GM18511 (cell line): Measurements from ENCODE around the gene CACNA2D4.

Experiments used
- ATAC-seq: cut with Tn5 transposase; IDR thresholded peaks from one replicate; pipeline ENCODE4 v1.9.1; 2021; ENCODE audit warnings: mild to moderate bottlenecking, moderate library complexity; ENCODE audit not compliant: unreplicated experiment

Gene CACNA2D4

GRCh38 chr12:1806301-1807086 is 112.0 kb downstream of the CACNA2D4 start:
- no peak for ATAC-seq

- ATAC-seq: no peak
Observed at GRCh38 chr12:1805441-1806081, 112.9 kb downstream of the CACNA2D4 start.

GRCh38 chr12:1804545-1805332 is 113.7 kb downstream of the CACNA2D4 start:
- peak; percentile 89 for ATAC-seq

GRCh38 chr12:1803736-1804135 is 114.7 kb downstream of the CACNA2D4 start:
- no peak for ATAC-seq

GRCh38 chr12:1801303-1801975 is 117.0 kb downstream of the CACNA2D4 start:
- no peak for ATAC-seq

GRCh38 chr12:1800401-1801302 is 117.8 kb downstream of the CACNA2D4 start:
- ATAC-seq: no peak

- no peak for ATAC-seq
Observed at GRCh38 chr12:1799882-1800400, 118.5 kb downstream of the CACNA2D4 start.

- ATAC-seq: no peak
Observed at GRCh38 chr12:1799051-1799881, 119.2 kb downstream of the CACNA2D4 start.

- no peak for ATAC-seq
Observed at GRCh38 chr12:1798641-1799020, 119.8 kb downstream of the CACNA2D4 start.

- ATAC-seq: no peak
Observed at GRCh38 chr12:1797991-1798640, 120.3 kb downstream of the CACNA2D4 start.

GRCh38 chr12:1797011-1797901 is 121.2 kb downstream of the CACNA2D4 start:
- peak; percentile 32 for ATAC-seq

GRCh38 chr12:1796515-1797010 is 121.9 kb downstream of the CACNA2D4 start:
- peak; percentile 36 for ATAC-seq

GRCh38 chr12:1795785-1796514 is 122.5 kb downstream of the CACNA2D4 start:
- ATAC-seq: peak; percentile 87

- ATAC-seq: no peak
Observed at GRCh38 chr12:1795221-1795784, 123.1 kb downstream of the CACNA2D4 start.

GRCh38 chr12:1794440-1795090 is 123.9 kb downstream of the CACNA2D4 start:
- ATAC-seq: no peak
